Measurements from ENCODE around the gene HSPA4.

DNA sequence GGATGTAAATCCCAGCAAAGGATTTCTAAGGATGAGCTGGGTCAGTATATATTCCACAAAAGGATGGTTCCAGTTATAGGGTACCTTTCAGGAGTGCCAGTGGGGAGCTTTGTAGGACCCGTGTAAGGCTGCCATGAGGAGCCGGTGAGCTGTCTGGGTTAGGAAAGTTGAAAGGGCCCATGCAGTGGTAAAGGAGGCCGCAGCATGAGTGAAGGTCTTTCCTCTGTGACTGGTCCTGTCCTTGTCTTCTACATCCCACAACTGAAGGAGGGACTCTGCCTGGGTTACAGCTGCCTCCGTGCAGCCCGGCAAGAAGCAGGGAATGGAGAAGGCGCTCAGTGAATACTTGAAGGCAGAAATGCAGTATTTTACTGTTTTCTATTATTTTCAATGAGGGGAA, 58.9 kb downstream of the HSPA4 start:
- TF ChIP-seq, protein P1, sequence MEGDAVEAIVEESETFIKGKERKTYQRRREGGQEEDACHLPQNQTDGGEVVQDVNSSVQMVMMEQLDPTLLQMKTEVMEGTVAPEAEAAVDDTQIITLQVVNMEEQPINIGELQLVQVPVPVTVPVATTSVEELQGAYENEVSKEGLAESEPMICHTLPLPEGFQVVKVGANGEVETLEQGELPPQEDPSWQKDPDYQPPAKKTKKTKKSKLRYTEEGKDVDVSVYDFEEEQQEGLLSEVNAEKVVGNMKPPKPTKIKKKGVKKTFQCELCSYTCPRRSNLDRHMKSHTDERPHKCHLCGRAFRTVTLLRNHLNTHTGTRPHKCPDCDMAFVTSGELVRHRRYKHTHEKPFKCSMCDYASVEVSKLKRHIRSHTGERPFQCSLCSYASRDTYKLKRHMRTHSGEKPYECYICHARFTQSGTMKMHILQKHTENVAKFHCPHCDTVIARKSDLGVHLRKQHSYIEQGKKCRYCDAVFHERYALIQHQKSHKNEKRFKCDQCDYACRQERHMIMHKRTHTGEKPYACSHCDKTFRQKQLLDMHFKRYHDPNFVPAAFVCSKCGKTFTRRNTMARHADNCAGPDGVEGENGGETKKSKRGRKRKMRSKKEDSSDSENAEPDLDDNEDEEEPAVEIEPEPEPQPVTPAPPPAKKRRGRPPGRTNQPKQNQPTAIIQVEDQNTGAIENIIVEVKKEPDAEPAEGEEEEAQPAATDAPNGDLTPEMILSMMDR (optimal IDR thresholded peaks at IDR 0.05 in 1 of 3, IDR thresholded peaks at IDR 0.05 in 1 of 3, conservative IDR thresholded peaks at IDR 0.05 in 1 of 3; ENCODE audit: extremely low read depth in 1 of 3, insufficient read depth in 2 of 3, low read length in 3 of 3): no peak
- no peak for TF ChIP-seq EZH2 (IDR thresholded peaks at IDR 0.05; ENCODE audit: low read length)
